Stimulated activated CD8-positive, alpha-beta memory T cell treated with anti-CD3 and anti-CD28 coated beads, Interleukin-12 subunit alpha, Interleukin-12 subunit beta, amount 100 ng/mL, for 1 hour (primary cell): ENCODE measurements around the gene DOP1B.
"Not testable (repeated sequence)": the region's sequence is repeated elsewhere in the genome, so short reads cannot be mapped to it uniquely, and the experiment has no call there.

ENCODE experiments used
- DNase-seq: peaks from one replicate; pipeline ENCODE4 v3.0.0-alpha.2; 2020; ENCODE audit warnings: low read depth

The DOP1B gene

GRCh38 chr21:36171336-36171735, 14.7 kb downstream of the DOP1B start:
- no peak for DNase-seq

GRCh38 chr21:36171741-36172331, 15.2 kb downstream of the DOP1B start:
- DNase-seq, result no peak

GRCh38 chr21:36174780-36175179, 18.2 kb downstream of the DOP1B start:
- DNase-seq, result no peak

GRCh38 chr21:36175771-36176565, 19.3 kb downstream of the DOP1B start:
- DNase-seq, result no peak

GRCh38 chr21:36178349-36178748, 21.7 kb downstream of the DOP1B start:
- DNase-seq, result no peak

GRCh38 chr21:36179145-36179544, 22.5 kb downstream of the DOP1B start:
- no peak for DNase-seq

GRCh38 chr21:36180963-36181362, 24.3 kb downstream of the DOP1B start:
- DNase-seq, result no peak

- DNase-seq, result no peak
These were observed 26.6 kb downstream of the DOP1B start for GRCh38 chr21:36183144-36183795.

GRCh38 chr21:36184545-36184944, 27.9 kb downstream of the DOP1B start:
- no peak for DNase-seq

- no peak for DNase-seq
These were observed 28.9 kb downstream of the DOP1B start for GRCh38 chr21:36185523-36185922.

GRCh38 chr21:36186081-36186480, 29.5 kb downstream of the DOP1B start:
- no peak for DNase-seq

- DNase-seq, result no peak
These were observed 30.1 kb downstream of the DOP1B start for GRCh38 chr21:36186506-36187399.

GRCh38 chr21:36188081-36188681, 31.6 kb downstream of the DOP1B start:
- DNase-seq, result no peak

- DNase-seq, result no peak
These were observed 32.3 kb downstream of the DOP1B start for GRCh38 chr21:36188937-36189336.

- DNase-seq, result no peak
These were observed 34.1 kb downstream of the DOP1B start for GRCh38 chr21:36190736-36191135.

GRCh38 chr21:36193200-36193599, 36.6 kb downstream of the DOP1B start:
- DNase-seq, result no peak

- no peak for DNase-seq
These were observed 37.4 kb downstream of the DOP1B start for GRCh38 chr21:36194024-36194423.

GRCh38 chr21:36195613-36196012, 39.0 kb downstream of the DOP1B start:
- no peak for DNase-seq

GRCh38 chr21:36199021-36199420, 42.4 kb downstream of the DOP1B start:
- DNase-seq, result no peak

- not testable (repeated sequence) for DNase-seq
These were observed 43.0 kb downstream of the DOP1B start for GRCh38 chr21:36199575-36199974.

- no peak for DNase-seq
These were observed 43.5 kb downstream of the DOP1B start for GRCh38 chr21:36200081-36200561.
